Hematopoietic multipotent progenitor cell treated with erythropoietin and hydrocortisone succinate and interleukin-3 and kit ligand, for 17 days (in vitro differentiated cells): ENCODE data around the gene HCK.
A peak's percentile ranks its signal among the peaks of the same experiment; 100 is the strongest.

Experiments
- DNase-seq: peaks from one replicate; pipeline ENCODE4 v3.0.0-alpha.2; 2015; ENCODE audit warnings: low spot score

The HCK gene

DNA sequence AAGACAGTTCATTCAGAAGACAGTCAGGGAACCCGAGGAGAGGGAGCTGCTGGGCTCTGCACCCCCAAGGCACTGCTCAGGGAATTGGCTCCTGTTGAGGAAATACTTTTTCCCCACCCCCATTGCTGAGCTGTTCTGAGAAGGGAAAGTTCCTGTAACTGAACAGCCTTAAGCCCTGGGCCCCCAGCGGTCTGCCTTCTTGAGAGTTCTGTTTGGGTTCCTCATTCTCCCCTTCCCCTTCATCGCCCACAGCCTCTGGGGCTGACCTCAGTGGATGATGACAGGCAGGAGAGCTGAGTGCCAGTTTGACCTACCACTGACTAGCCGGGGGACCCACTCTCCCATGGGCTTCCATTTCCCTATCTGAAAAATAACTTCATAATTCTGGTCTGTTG is 10.7 kb downstream of the HCK start:
- DNase-seq: no peak

DNA sequence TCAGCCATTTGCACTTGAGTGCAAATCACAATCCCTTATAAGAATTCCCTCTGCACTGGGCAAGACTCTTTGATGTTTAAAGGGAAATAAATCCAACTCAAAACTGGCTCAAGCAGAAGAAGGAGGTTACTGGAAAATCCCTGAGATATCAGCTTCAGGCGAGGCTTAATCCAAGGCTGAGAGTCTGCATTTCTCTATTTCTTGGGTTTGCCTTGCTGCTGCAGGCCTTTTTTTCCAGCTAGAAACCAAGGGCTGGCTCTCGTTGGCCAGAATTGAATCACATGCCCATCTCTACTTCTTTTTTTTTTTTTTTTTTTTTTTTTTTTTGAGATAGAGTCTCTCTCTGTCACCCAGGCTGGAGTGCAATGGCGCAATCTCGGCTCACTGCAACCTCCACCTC is 11.7 kb downstream of the HCK start:
- DNase-seq: no peak

DNA sequence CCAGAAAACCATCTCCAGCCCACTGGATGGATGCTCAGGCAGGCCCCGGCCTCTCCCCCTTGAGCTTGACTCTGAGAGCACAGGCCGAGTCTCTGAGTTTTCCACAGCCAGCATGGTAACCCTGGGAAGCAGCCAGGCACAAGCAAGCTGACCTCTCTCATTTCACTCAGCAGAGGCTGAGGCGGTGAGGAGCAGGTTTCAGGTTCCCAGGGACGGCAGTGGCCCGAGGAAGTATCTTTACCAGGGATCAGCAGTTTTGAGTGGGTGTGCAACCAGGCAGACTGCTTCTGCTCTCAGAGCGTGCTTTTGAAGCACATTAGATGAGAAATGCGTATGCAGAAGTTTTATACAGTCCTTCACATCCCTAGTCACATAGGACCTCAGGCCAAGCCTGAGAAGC is 12.6 kb downstream of the HCK start:
- DNase-seq: no peak

DNA sequence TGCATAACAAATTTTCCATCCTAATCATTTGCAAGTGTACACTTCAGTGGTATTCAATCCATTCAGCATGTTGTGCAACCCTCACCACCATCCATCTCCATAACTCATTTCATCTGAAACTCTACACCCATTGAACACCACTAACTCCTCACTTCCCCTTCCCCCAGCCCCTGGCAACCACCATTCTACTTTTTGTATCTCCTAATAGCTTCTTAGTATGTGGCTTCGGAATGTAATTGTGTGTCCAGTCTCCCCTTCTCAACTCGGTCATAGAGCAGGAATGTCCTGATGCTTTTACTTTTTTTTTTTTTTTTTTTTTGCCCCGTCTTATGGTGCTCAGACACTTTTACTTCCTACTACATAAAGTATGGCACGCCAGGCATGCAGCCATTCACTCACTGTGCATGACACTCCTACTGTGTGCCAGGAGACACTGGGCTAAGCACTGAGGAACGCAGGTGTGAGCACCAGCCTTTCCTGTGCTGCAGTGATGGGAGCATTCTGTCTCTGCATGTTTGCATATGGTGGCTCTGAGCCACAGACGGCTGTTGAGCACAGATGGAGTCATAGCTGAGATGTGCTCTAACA is 15.3 kb downstream of the HCK start:
- no peak for DNase-seq

DNA sequence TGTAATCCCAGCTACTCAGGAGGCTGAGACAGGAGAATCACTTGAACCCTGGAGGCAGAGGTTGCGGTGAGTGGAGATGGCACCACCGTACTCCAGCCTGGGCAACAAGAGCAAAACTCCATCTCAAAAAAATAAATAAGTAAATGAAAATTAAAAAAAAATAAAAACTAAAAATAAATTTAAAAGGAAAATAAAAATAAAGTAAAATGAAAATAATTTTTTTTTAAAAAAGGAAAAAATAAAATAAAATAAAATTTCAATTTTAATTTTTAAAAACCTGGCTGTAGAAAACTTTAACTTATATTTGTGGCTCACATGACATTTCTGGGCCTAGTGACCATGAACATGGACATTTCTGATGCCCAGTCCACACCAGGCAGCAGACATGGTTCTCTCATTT is 16.1 kb downstream of the HCK start:
- no peak for DNase-seq

DNA sequence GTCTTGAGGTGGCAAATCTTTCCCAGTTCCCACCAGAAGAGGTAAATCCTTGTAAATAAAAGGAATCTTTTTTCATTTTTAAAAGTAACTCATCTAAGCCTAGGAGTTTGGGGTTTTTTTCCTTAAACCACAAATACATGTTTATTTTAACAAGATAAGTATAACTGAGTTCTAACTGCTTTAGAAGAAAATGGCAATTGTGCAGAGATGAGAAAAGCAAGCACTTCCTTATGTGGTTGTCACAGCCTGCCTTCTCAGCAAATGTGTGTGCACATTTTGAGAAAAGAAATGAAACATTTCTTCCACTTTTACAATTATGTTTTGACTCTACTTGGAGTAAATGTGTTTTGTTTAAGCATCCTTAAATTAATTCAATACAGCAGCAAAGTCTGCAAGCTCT is 17.7 kb downstream of the HCK start:
- no peak for DNase-seq

DNA sequence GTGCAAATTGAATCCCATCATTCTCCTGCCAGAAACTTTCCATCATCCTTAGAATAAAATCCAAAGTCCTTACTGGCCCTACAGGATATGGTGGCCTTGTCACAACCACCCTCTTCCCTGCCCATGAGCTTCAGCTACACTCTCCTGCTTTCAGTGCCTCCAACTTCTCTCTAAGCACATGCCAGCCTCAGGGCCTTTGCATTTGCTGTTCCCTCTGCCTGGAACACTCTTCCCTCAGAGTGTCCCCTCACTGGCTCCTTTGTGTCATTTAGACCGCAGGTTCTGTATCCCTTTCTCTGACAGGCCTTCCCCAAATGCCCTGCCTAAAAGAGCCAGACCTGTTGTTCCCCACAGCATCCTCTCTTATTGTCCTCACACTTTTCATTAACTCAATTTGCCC is 18.2 kb downstream of the HCK start:
- no peak for DNase-seq

DNA sequence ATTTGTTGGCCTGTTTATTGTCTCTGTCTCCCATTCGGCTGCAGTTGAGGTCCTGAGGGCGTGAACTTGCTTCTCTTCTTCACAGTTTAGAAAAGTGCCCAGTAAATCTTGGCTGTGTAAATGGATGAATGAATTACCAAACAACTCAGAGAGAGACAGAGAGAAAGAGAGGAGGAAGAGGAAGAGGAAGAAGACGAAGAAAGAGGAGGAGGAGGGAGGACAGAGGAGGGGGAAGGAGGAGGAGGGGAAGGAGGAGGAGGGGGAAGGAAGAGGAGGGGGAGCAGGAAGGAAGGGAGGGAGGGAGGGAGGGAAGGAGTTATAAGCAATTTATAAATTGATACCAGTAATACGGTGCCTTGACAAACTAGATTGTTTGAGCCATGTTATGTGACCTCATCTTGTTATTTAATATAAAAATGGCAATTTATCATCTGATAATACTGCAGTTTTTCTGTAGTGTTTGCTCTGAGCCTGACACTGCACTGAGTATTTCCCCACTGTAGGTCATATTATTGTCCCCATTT is 18.7 kb downstream of the HCK start:
- no peak for DNase-seq

DNA sequence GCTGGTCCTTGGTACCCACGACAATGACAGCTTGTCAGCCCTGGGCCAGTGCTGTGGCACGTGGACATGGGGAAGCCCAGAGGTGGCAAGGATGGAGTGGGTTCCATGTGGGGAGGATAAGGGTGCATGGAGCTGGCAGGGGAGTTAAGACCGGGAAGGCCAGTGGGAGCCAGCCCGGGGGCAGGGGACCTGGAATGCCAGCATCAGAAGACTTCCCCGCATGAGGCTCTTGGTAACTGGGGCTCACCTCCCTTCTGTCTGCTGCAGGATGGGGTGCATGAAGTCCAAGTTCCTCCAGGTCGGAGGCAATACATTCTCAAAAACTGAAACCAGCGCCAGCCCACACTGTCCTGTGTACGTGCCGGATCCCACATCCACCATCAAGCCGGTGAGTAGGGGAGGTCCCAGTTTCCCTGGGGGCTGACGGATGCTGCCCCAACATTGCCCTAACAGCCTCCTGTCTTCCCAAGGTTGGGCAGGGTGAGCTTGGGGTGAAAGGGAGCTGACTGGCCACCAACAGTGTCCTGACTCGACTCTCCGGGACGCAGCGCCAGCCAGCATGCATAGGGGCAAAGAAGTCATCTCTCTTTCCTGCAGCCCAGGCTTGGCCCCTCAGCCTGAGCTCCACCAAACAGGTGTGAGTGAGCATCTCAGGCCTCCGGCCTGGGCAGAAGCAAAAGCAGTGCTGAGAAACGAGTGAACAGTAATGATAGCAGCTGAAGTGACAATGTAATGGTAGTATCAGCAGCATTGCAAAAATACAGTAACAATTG is 19.5 kb downstream of the HCK start:
- no peak for DNase-seq

DNA sequence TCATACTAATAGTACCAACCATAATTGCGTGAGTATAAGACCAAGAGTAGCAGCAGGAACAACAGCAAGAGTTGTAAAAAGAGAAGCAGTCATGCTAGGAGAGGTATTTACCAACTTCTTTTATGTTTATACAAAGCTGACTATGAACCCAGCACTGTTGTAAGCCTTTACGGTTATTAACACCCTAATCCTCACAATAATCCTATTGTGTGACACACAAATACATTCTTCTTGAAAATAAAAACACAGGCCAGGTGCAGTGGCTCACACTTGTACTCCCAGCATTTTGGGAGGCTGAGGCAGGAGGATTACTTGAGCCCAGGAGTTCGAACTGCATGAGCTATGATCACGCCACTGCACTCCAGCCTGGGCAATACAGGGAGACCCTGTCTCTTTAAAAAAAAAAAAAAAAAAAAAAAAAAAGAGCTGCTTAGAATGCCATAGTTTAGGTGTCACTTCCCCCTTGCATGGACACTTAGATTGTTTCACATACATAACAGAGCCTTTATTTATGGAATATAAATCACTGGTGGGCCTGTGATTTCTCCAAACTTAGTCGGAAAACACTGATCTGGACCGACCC is 20.2 kb downstream of the HCK start:
- no peak for DNase-seq

DNA sequence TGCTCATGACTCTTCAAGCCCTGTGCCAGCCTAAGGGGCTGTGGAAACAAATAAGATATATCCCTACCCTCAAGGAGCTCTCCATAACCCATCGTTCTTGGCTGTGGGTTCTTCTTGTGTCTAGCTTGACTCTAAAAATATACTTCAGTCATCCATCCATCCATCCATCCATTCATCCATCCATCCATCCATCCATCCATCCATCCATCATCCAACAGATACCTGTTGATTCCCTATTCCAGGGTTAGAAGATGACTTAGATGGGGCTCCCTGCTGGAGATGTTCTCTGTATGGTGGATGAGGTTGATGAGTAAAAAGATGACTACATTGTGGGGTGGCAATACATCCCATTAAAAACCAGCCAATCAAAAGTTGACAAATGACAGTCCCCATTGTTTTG is 23.5 kb downstream of the HCK start:
- no peak for DNase-seq

DNA sequence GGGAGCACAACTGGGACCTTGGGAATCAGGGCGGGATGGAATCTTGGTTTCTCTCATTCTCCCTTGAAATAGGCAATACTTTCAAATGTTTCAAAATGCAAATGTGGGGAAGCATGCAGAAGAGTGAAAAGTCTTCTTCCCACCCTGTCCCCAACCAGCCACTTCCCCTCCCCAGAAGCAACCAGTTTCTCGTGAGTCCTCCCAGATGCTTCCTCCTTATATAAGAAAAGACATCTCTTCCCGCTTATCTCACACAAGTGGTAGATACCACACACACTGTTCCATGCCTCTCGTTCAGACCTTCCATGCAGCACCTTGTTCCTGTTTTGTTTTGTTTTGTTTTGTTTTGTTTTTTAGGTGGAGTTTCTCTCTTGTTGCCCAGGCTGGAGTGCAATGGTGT is 25.1 kb downstream of the HCK start:
- no peak for DNase-seq

DNA sequence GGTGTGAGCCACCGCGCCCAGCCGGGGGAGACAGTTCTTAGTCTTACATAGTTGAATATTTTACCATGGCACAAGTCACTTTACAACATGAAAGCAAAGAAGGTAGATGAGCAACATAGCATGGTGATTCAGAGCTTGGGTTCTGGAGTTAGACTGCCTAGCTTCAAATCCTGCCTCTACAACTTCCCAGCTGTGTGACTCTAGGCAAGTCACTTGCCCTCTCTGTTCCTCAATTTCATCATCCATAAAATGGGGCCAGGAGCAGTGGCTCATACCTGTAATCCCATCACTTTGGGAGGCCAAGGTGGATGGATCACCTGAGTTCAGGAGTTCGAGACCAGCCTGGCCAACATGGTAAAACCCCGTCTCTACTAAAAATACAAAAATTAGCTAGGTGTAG is 26.3 kb downstream of the HCK start:
- no peak for DNase-seq

DNA sequence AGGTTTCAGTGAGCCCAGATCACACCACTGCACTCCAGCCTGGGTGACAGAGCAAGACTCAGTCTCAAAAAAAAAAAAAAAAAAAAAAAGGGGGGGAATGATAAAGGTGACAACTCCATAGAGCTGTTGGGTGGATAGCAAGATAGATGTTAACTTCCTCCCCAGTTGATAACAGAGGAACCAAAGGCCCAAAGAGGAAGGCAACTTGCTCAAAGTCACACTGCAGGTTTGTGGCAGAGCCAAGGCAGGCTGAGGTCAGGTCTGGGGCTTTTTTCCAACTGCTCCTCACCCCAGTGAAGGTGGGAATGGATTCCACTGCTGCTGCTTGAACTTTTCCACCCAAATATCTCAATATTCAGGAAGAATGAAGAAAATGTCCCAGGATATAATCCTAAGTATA is 26.7 kb downstream of the HCK start:
- DNase-seq: no peak

DNA sequence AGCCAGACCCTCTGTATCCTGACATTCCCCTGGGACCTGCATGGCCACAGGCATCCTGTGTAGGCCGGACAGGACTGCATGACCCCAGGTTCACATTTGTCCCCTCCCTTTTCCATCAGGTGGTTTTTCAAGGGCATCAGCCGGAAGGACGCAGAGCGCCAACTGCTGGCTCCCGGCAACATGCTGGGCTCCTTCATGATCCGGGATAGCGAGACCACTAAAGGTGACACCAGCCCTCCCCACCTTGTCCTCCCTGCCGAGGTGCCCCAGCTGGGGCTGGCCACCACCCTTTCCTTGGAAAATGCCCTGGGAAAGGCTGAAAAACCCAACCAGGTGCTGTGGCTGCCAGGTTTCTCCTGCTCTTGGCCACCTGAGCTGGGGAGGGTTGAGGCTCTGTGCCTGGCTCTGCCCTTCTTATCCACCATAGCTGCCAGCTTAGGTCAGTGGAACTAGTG is 27.6 kb downstream of the HCK start:
- DNase-seq: no peak

DNA sequence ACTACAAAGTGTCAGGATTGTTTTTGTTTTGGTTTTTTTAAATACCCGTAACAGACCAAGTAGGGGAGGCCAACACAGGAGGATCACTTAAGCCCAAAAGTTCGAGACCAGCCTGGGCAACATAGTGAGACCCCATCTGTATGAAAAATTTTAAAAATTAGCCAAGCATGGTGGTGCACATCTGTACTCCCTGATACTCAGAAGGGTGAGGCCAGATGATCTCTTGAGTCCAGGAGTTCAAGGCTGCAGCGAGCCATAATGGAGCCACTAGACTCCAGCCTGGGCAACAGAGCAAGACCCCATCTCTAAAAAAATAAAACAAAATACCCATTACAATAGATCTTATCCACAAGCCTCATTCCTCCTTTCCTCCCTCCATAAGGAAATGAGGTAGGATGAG is 28.7 kb downstream of the HCK start:
- no peak for DNase-seq

DNA sequence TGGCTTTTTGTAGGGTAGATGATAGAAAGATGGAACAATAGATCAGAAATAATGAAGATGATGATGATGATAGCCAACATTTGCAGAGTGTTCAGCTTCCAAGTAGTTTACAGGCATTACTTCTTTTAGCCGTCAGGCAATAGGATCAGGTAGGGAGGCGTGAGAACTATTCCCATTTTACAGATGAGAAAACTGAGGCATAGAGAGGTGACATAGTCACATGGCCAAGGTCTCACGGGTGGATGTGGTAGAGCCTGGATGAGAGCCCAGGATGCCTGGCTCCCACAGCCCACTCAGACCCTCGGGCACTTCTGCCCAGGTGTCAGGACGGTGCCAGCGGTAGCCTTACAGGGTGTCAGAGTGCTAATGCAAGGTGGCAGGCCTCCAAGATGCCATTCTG is 31.4 kb downstream of the HCK start:
- DNase-seq: no peak

DNA sequence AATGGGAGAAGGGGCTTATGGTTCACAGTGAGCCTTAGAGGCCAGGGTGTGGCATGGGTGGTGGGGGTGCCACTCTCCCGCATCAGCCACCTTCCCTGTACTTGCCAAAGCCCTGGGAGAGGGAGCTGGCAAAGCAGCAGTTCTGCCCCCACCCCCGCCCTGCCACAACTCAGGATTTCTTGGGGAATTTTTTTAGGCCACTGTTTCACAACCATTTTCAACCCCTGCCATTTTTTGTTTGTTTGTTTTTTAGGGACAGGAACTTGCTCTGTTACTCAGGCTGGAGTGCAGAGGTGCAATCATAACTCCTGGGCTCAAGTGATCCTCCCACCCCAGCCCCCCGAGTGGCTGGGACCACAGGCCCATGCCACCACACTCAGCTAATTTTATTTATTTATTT is 35.0 kb downstream of the HCK start:
- no peak for DNase-seq

DNA sequence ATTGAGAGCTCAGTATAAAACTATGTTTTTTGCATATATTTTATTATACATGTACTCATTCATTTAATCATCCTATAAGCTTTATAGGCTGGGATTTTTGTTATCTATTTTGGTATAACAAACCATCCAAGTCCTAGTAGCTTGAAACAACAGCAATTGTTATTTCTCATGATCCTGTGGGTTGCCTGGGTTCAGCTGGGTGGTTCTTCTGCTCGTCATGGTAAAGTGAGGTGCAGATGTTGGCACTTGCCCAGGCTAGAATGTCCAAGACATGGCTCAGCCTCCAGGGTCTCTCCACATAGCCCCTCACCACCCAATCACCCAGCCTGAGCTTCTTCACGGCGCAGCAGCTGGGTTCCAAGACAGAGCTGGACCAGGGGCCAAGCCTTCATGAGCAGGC is 36.7 kb downstream of the HCK start:
- no peak for DNase-seq

DNA sequence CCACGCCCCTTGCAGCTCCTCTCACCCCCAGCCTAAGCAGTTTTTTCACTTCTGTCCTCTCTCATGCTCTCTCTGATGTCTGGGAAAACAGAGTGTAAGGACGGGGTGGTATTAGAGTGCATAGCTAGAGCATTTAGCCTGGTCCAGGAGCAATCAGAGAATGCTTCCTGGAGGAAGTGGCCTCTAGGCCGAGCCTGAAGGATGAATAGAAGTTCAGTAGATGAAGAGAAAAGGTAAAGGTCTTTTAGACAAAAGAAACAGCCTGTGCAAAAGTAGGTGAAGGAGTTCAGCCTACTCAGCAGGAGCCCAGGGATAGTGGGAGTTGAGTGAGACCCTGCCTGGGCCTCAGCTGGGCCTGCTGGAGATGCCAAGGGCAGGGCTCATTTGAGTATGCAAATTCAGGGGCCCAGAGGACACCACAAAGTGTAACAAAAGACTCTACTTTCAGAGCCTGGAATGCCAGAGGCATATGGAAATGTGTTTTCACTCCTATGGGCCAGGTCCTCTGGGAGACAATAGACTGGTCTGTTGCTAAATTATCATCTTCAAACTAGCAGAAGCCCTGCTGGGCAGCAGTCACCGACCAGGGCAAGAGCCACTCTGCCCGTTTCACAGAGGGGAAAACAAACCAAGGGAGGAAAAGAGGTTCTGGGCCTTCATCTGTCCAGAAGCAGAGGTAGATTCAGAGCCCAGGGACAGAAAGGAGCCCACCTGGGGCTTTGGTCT is 37.8 kb downstream of the HCK start:
- no peak for DNase-seq

DNA sequence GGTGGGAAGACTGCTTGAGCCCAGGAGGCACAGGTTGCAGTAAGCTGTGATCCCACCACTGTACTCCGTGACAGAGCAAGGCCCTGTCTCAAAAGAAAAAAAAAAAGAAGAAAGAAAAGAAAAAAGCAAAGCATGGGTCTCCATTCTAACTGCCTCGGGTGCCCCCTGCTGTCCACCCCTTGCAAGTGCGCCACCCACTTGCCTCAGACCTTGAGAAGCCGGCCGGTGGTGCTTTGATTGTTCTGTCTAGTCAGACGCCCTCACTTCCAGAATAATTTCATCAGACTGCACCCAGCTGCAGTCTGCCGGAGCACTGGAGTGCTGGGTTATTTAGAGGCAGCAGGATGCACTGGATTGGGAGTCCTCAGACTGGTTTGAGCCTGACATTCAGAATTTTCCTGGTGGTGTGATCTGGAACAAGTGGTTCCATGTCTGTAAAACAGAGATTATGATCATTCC is 39.9 kb downstream of the HCK start:
- DNase-seq: peak; percentile 62

DNA sequence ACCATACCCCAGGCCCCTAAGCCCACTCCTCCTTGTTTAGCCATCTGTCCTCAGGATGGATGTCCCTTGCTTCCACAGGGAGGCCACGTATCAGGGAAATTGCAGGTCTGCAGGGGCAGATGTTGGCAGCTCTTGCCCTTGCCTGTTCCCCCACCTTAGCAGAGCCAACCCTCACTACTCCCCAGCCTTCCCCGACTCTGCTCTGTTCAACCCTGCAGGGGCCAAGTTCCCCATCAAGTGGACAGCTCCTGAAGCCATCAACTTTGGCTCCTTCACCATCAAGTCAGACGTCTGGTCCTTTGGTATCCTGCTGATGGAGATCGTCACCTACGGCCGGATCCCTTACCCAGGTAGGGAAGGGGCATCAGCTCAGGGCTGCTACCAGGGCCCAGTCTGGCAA is 46.7 kb downstream of the HCK start:
- no peak for DNase-seq
